Stimulated activated CD4-positive, alpha-beta T cell treated with anti-CD3 and anti-CD28 coated beads, Interleukin-4, amount 100 ng/mL, for 48 hours (primary cell): Measurements from ENCODE around the gene XCL2.
"Not testable (repeated sequence)": the region's sequence is repeated elsewhere in the genome, so short reads cannot be mapped to it uniquely, and the experiment has no call there.

Source experiments
- DNase-seq, 2 donors: peaks; one replicate each; pipeline ENCODE4 v3.0.0-alpha.2; 2020; ENCODE audit warnings: low read depth in 2 of 2

XCL2 gene, protein sequence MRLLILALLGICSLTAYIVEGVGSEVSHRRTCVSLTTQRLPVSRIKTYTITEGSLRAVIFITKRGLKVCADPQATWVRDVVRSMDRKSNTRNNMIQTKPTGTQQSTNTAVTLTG

DNA sequence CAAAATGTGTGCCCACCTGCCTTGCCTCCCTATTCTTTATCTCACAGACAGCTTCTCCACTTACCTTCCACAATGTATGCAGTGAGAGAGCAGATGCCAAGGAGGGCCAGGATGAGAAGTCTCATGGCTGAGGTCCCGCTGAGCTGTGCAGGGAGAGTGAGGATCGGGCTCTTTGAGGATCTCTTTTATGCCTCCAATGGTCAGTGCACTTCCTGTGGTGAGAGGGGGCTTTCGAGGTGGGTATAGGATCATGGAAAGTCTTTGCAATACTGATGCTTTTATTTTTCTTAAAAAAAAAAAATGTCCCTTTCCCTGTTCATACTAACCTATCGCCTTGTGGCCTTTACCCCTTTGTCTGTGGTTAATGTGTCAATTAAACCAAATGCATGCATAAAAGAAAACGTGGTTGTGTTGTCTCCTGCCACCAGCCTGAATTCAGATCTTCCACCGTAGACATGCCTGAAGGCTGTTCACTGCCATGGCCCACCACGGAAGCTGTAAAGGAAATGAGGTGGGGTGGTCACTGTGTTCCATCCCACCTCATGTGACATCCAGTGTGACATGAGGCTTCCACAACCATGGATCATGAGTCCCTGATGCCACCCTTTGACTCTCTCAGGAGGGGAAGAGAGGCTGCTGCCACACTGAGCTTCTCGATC, at the start of gene XCL2:
Gene XCL2, minus strand, starts transcription at position 158 of the 659 bp plus-strand sequence. Its CDS starts 33 bp downstream, at position 125.
- DNase-seq: not testable (repeated sequence)

DNA sequence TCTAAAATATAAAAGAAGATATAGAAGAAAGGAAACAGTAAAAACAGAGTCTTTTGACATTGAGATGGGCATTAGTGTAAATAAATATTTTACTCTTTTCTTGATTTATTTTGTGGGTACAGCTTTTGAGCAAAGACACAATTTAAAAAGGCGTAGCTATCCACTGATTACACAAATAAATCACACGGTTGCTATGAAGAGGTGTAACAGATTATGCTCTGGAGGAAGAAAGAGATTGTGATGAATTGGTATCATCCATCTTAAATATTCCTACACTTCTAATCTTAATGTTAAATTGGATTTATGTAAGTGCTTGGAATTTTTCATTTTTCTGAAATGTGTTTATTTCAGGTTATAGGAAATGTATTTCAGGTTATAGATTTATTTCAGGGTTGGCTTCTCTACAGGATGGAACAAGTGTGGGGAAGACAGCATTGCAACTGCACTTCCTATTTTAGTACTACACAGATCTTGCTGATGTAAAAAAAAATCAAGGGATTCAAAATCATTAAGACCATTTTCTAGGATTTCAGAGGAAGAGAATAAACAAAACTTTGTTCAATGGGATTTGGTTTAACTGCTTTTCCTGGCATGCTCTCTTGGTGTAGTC, 47.9 kb upstream of the XCL2 start:
- DNase-seq: no peak

DNA sequence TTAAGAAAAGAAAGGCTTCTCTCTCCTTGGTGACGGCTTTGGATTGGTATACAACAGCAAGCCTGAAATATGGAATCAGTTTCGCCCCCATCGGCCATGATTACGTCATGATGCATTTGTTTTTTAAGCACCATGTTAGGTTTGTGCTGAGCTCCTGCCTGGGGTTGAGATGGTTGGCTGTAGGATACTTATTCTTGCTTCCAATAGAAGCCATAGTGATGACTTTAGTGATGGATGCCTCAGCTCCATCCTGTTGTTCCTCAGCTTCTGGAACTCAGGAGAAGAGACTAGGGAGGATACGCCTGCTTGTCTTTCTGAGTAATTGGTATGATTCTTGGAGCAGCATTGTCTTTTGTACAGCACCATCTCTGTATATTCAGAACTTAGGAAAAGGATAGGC, 47.3 kb upstream of the XCL2 start:
- DNase-seq: no peak

DNA sequence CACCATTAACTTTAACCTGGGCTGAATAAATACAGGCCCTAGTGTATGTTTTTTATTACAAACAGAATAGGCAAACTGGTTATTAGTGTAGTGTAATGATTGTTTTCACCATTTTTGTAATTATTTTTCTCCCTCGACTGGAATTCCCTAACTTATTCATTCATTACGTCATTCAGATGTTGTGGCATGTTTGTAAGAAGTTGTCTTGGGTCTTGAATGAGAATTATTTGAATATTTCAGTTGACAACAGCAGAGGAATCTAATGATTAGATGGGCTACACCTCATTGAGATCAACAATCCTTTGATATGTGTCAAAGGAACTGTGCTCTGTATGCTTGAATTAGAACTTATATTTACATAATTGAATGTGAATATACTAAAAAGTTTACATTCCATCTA, 45.4 kb upstream of the XCL2 start:
- DNase-seq: no peak

DNA sequence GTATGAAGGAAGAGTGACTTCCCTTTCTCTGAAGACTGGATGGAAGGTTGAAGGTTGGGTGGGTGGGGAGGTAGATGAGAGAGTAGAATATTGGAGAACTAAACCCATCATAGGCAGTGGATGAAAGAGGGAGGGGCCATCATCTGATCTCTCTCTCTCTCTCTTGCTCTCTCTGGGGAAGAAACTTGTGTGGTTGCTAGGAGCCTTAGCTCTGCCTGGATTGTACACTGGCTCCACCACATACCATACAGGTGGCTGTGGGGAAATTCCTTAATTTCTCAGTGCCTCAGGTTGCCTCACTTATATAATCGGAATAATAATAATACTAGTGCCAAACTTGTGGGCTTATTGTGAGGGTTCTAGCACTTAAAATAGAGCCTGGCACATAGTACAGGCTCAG, 42.1 kb upstream of the XCL2 start:
- no peak for DNase-seq

DNA sequence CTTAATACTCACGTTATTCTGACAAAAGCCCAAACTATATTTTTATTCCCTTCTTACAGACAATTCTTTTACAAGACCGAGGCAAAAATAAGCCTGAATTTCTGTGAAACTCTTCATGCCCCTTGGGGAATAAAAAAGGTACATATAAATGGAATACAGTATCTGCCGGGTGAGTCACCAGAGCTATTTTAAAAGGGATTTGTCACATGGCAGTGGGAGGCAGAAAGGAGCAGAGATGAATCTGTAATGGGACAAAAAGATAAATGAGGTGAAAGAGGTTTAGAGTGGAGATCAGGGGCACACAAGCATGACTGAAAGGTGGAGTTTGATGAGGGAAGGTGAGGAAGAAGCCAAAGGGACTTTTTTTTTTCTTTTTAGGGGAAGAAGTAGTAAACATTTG, 41.4 kb upstream of the XCL2 start:
- DNase-seq: no peak

DNA sequence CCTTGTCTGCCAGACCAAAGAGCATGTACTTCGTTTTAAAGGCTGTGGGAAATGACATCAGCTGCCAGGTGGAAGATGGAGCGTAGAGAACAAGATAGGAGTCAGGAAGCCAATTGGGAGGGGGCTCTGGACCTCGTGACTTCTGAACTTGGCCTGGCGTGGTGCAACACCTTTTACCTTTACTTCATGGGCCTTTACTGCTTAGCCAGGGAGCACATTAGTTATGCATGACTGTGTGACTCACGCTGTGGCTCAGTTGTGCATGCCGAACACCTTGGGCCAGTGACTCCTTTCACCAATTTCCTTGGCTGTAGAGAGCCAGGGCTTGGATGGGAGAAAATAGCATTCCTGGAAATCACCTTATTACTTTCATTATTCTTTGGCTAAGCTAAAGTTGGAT, 39.8 kb upstream of the XCL2 start:
- DNase-seq: no peak

DNA sequence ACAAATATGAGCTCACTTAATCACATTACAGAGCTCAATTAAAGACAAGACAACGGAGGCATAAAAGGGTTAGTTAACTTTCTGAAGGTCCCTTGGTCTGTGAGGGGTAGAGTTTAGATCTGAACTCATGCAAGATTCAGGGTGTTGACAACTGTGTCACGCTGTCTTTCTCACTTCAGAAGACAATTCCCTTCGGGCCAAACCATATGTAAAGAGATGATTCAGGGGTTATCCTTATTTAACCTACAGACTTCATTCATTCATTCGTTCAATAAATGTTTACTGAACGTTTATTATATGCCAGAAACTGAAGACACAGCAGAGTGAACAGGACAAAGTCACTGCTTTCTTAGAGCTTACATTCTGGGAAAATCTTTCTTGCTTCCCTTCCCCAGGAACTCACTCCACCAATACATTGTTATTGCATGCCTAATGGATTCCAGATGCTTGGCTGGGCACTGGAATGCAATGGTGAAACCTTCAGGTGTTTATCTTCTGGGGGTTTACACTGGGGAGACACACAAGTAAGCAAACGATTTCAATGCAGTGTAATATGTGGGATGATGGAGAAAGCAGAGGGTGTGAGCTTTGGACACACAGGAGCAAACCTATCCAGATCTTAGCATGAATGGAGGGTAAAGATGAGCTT, 39.0 kb upstream of the XCL2 start:
- DNase-seq: no peak

DNA sequence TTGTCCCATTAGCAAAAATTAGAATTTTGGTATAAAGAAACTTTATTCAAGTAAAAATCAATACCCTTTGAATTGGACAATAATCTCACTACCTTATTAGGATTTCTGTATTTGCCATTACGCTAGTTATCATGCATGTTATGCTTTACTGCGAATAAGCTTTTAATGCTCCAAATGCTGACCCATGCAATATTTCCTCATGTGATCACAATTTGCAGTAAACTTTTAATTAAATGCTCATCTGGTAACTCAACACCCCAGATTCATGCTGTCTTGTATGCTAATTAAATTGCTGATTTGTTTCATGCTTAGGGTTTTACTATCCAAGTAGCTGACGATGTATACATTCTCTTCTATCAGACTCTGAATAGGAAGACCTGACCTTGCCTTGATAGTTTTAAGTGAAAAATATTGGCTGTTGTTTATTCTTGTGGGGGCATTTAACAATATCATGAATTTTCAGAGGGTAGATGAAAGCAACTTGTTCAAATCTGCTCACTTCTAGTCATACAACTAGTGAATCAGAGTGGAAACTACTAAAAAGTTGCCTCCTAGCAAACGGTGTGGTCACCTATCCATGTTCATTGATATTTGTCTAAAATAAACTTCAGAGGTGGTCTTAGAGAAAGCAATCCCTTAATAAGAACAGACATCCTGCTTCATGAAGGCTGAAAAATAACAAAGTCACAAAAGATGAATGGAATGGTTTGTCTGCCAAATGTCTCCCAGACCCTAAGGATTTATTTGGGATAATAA, 38.2 kb upstream of the XCL2 start:
- DNase-seq: no peak

DNA sequence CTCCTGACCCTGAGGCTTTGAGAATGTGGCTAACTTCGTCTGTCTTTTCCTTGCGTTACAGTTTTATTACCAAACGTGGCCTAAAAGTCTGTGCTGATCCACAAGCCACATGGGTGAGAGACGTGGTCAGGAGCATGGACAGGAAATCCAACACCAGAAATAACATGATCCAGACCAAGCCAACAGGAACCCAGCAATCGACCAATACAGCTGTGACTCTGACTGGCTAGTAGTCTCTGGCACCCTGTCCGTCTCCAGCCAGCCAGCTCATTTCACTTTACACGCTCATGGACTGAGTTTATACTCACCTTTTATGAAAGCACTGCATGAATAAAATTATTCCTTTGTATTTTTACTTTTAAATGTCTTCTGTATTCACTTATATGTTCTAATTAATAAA, 37.2 kb upstream of the XCL2 start:
- DNase-seq: not testable (repeated sequence)

DNA sequence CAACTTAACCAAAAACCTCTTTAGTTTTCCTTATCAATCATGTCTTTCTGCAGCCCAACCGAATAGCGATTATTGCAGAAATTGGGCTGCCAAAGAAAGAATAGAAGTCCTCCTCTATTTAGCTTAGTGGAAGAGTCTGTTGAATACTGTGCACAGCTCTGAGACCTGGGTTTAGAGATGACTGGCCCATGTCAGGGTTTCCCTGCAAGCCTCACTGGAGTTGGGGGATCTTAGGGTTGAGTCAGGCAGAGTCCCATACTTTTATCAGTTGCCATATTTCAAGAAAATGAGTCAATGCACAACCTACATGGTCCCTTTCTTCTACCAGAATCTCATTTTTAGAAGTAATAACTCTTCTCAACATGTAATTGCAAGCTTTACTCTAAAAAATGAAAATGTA, 36.5 kb upstream of the XCL2 start:
- DNase-seq: not testable (repeated sequence)

DNA sequence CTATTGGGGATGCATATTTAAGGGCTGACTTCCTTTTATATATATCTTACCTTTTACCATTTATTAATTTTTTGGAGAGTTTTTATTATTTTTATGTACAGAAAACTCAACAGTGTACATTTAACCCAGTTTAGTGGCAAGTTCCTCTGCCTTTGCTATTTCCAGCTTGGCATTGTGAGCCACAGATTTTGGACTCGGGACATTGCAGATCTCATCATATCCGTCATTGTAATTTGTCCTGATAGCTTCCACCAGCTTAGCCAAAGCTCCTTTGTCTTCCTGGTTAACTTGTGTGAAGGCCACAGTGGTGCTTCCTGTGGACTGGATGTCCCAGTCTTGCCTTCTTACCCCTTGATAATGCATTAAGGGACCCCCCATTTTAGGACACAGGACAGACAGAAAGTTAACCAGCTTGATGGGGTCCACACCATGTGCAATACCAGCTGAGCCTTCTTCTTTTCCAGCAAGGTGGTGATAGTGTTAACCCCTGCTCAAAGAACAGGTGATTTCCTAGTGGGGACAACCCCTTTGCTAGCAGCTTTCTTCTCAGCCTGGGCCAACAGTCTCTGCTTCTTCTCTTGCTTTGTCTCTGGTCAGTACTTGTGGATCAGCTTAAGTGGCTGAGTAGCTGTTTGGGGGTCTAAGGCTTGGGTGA, 34.9 kb upstream of the XCL2 start:
- DNase-seq: not testable (repeated sequence)

DNA sequence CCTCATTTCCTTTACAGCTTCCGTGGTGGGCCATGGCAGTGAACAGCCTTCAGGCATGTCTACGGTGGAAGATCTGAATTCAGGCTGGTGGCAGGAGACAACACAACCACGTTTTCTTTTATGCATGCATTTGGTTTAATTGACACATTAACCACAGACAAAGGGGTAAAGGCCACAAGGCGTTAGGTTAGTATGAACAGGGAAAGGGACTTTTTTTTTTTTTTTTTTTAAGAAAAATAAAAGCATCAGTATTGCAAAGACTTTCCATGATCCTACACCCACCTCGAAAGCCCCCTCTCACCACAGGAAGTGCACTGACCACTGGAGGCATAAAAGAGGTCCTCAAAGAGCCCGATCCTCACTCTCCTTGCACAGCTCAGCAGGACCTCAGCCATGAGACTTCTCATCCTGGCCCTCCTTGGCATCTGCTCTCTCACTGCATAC, 32.5 kb upstream of the XCL2 start, which contains the start of gene XCL1:
Gene XCL1, plus strand, starts transcription at position 361 of the 444 bp plus-strand sequence. Its CDS starts 33 bp downstream, at position 394.
- not testable (repeated sequence) for DNase-seq

DNA sequence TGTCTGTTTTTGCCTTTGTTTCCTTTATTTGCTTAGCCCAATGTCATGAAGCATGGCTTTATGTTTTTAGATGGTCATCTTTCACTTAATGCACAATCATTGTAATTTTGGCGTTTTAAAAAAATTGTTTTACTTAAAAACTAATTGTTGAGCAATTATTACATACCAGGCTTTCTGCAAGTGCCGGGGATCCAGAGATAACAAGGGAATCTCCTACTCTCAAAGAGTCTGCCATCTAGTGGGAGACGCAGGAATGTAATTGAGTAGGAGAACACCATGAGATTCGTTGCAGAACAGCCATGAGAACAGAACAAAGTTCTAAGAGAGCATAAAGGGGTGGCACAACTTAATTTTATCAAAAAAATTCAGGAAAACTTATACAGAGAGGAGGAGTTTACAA, 30.4 kb upstream of the XCL2 start:
- DNase-seq: not testable (repeated sequence)

DNA sequence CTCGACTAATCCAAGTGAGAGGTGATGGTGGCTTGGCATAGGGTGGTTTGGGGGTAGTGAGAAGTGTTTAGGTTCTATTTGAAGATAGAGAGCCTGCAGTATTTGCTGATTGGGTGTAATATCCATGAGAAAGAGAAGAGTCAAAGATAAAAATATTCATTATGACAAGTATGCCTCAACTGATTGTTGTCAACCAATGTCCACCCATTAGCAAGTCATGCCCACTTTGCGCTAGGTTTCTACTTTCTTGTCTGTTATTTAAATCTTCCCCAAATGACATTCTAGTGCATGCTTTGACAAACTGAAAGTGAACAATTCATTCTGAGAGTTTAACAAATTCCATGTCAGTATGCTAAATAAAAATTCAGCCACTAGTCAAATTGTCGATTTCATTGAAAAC, 28.8 kb upstream of the XCL2 start:
- no peak for DNase-seq

DNA sequence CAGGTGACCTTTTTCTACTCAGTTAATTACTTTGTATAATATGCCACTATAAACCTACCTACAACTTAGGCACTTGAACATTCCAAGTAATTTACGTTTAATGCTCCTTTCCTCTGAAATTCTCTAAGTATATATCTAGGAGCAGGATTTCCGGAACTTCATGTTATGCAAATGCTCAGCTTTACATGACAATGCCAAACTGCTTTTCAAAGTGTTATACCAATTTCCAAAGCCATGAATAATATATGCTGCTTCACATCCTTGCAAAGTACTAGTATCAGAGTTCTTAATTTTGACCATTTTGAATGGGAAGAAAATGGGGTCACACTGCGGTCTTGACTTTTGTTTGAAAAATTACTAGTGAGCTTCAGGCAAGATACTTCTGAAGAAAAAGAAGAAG, 26.9 kb upstream of the XCL2 start:
- no peak for DNase-seq

DNA sequence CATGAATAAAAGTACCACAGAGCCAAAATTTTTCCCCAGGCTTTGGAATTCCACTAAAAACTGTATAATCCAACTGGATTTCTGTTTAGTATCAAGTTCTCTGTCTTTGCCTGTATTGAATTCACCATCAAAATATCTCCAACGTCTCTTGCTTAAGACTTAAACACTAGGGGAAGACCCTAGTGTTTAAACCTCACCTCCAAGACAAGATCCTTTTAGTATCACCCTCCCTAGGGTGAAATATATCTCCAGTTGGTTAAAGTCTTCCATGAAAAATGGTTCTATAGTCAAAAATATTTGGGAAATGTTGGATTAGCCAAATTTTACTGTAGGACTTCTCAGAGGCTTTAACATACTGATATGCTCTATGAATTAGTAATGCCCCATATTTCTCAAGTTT, 24.5 kb upstream of the XCL2 start:
- no peak for DNase-seq

DNA sequence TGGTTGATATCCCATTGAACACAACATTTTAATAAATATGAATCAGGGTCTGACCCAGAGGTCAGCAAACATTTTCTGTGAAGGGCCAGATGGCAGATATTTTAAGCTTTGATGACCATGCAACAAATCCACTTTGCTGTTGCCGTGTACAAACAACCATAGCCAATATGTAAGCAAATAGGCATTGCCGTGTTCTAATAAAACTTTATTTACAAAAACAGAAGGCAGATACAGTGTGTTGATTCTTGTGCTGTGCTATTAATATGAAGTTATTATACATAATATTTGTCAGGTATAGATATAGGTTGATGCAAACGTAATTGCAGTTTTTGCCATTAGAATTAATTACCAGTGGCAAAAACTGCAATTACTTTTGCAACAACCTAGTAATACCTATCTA, 23.8 kb upstream of the XCL2 start:
- no peak for DNase-seq

DNA sequence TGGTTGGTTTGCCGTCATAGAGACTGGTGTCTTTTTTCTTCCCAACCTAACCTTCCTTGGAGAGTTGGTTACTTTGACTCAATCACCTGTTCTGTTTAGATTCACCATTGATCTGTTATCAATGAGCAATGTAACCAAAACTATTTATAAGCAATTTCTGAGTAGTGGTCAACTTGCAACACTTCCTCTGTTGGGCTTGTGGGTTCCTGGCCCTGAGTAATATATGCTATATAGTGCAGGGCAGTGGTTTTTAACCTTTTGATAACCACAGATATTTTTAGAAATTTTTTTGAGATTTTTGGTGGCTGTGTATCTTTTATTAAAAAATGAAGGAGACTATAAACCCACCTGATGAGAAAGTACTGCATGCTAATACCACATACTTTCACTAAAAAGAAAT, 23.2 kb upstream of the XCL2 start:
- no peak for DNase-seq

DNA sequence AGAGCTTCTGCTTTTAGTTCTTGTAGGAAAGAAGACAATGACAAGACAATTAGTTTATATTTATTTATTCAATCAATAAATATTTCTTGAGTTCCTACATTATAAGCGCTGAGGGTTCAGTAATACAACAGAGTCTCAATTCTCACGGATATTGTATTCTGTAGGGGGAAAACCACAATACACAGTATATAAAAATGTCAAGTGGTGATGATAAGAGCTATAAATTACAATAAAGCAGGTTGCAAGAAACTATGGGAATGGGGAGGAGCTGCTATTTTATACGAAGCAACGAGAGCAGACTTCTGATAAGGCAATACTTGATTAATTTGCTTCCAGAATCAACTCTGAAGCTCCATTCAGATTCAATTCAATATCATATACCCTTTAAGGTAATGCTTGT, 22.0 kb upstream of the XCL2 start:
- DNase-seq: no peak

DNA sequence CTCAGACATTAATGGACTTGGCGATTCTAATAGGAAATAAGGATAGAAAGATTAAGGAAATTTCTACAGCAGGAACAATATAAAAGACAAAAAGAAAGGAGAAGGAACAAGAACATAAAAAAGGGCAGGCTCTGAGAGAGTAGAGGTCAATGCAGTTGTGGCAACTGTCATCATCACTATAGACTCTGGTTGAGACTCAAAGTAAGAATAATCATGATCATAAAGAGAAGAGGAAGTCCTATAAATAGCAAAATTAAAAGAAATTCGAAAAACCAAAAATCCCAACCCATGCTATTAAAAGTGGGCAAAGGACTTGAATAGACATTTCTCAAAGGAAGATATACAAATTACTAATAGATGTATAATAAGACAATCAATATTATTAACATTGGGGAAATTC, 18.2 kb upstream of the XCL2 start:
- DNase-seq: no peak

DNA sequence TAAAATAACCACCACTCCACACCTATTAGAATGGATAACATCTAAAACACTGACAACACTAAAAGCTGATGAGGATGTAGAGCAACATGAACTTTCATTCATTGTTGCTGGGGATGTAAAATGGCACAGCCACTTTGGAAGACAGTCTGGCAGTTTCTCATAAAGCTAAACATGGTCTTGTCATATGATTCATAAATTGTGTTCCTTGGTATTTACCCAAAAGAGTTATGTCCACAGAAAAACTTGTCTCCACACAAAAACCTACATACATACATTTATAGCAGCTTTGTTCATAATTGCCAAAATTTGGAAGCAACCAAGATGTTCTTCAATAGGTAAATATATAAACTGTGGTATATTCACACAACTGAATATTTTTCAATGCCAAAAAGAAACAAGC, 16.6 kb upstream of the XCL2 start:
- no peak for DNase-seq
